Breast epithelium (tissue), 4 donors: ENCODE data around the gene LAMA1. TPM values are rescaled to one million over a fixed set of nuclear protein-coding genes. Genes with fewer than 3 reads are reported as not detected.
A peak's percentile ranks its signal among the peaks of the same experiment; 100 is the strongest.
"Not testable (repeated sequence)": the region's sequence is repeated elsewhere in the genome, so short reads cannot be mapped to it uniquely, and the experiment has no call there.

ENCODE experiments used
- DNase-seq, 2 donors: peaks; one replicate each; pipeline ENCODE4 v3.0.0-alpha.2; 2019; ENCODE audit warnings: low spot score in 2 of 2
- H3K27ac ChIP-seq, 2 donors: fragments of 200-600 bp; sonication (generic) in 1 of 2; one replicate each; pipeline ENCODE4 v1.5.1; 2016 to 2019; ENCODE audit warnings: mild to moderate bottlenecking in 1 of 2
- H3K27me3 ChIP-seq, 2 donors: fragments of 200-600 bp; sonication (generic) in 1 of 2; one replicate each; pipeline versions ENCODE4 v1.5.1 to v1.6.0; 2017 to 2019; ENCODE audit warnings: control low read depth in 1 of 2, mild to moderate bottlenecking in 1 of 2
- H3K36me3 ChIP-seq: fragments of 200-600 bp; one replicate; pipeline ENCODE4 v1.5.1; 2019
- H3K4me1 ChIP-seq, 2 donors: fragments of 200-600 bp; sonication (generic); one replicate each; pipeline ENCODE4 v1.5.1; 2016 to 2019; ENCODE audit warnings: control low read depth in 1 of 2
- H3K4me3 ChIP-seq, 3 donors: fragments of 200-600 bp; sonication (generic); 1 replicate in 2 of 3; 2 replicates in 1 of 3; pipeline ENCODE4 v1.5.1; 2016 to 2019; ENCODE audit warnings: mild to moderate bottlenecking in 3 of 3, moderate library complexity in 2 of 3
- H3K9me3 ChIP-seq, 2 donors: fragments of 200-600 bp; sonication (generic) in 1 of 2; one replicate each; pipeline ENCODE4 v1.5.1; 2016 to 2019; ENCODE audit warnings: control low read depth in 1 of 2
- CTCF ChIP-seq, 3 donors: fragments of 450-650 bp; IDR thresholded peaks; one replicate each; pipeline ENCODE4 v1.5.1; 2016 to 2017; ENCODE audit warnings: antibody characterized with exemption in 3 of 3, mild to moderate bottlenecking in 3 of 3, moderate library complexity in 3 of 3
- POLR2A ChIP-seq: fragments of 450-650 bp; IDR thresholded peaks from one replicate; pipeline ENCODE4 v1.6.1; 2016; ENCODE audit warnings: antibody characterized with exemption, mild to moderate bottlenecking, moderate library complexity
- POLR2AphosphoS5 ChIP-seq, 3 donors: sonication (generic); formaldehyde crosslinking; IDR thresholded peaks; one replicate each; pipeline ENCODE4 v1.6.1; 2017; ENCODE audit warnings: antibody characterized with exemption in 3 of 3
- intact Hi-C: fragments of 100-400 bp; cut with DNase I; formaldehyde crosslinking; loops from one replicate; pipeline ENCODE4 v1.15.1; 2023; ENCODE audit warnings: low total_unique reads
- total RNA-seq, 3 donors: library from RNA; depleted of rRNA; stranded (reverse); fragments of >200 nt; gene quantifications; one replicate each; pipeline ENCODE4 v1.1.0, GENCODE V29; 2016

Gene LAMA1
- total RNA-seq, 3 donors from 2014 or later: 0.48 to 14.7 (median 10.2) TPM

GRCh38 chr18:7146067-7146466 is 28.5 kb upstream of the LAMA1 start:
- no peaks in the 10 kb centered on the region for H3K9me3 ChIP-seq
- no peak overlapping the region for H3K4me3 ChIP-seq
- no peaks in the 10 kb centered on the region for H3K36me3 ChIP-seq
- peak overlapping the region in 1 of 2 donors; percentile 16 for H3K27ac ChIP-seq
- intact Hi-C loops: no loop called here
- H3K27me3 ChIP-seq: no peaks in the 10 kb centered on the region
- TF ChIP-seq POLR2AphosphoS5 (IDR thresholded peaks at IDR 0.05) (no peak), POLR2A (no peak), CTCF (IDR thresholded peaks at IDR 0.05) (no peak)
- no peaks in the 10 kb centered on the region for H3K4me1 ChIP-seq
- no peak for DNase-seq

- H3K36me3 ChIP-seq, intact Hi-C loops, H3K9me3 ChIP-seq, DNase-seq, H3K4me1 ChIP-seq, H3K27ac ChIP-seq, H3K4me3 ChIP-seq, H3K27me3 ChIP-seq: not testable (repeated sequence)
Measured at GRCh38 chr18:7144921-7145320, 27.3 kb upstream of the LAMA1 start.

GRCh38 chr18:7141287-7141686 is 23.7 kb upstream of the LAMA1 start:
- intact Hi-C loops: no loop called here
- Histone ChIP-seq H3K9me3 (no peaks in the 10 kb centered on the region), H3K27ac (no peak overlapping the region), H3K36me3 (no peaks in the 10 kb centered on the region), H3K4me1 (no peaks in the 10 kb centered on the region), H3K4me3 (no peak overlapping the region), H3K27me3 (no peaks in the 10 kb centered on the region)
- TF ChIP-seq CTCF (IDR thresholded peaks at IDR 0.05): no peak
- no peak for TF ChIP-seq POLR2A
- TF ChIP-seq POLR2AphosphoS5 (IDR thresholded peaks at IDR 0.05): no peak
- DNase-seq: no peak

GRCh38 chr18:7139409-7139808 is 21.8 kb upstream of the LAMA1 start:
- DNase-seq: no peak
- Histone ChIP-seq H3K27ac (no peak overlapping the region), H3K27me3 (no peaks in the 10 kb centered on the region), H3K36me3 (no peaks in the 10 kb centered on the region), H3K9me3 (no peaks in the 10 kb centered on the region), H3K4me3 (no peak overlapping the region), H3K4me1 (no peaks in the 10 kb centered on the region)
- intact Hi-C loops: no loop called here
- TF ChIP-seq POLR2A: no peak
- TF ChIP-seq CTCF (IDR thresholded peaks at IDR 0.05): no peak

- no peaks in the 10 kb centered on the region for H3K27me3 ChIP-seq
- H3K9me3 ChIP-seq: no peaks in the 10 kb centered on the region
- H3K36me3 ChIP-seq: no peaks in the 10 kb centered on the region
- no peaks in the 10 kb centered on the region for H3K4me1 ChIP-seq
- TF ChIP-seq POLR2AphosphoS5 (IDR thresholded peaks at IDR 0.05) (no peak), CTCF (IDR thresholded peaks at IDR 0.05) (no peak), POLR2A (no peak)
- no peak for DNase-seq
- no peak overlapping the region for H3K27ac ChIP-seq
- H3K4me3 ChIP-seq: no peak overlapping the region
- intact Hi-C loops: no loop called here
Measured at GRCh38 chr18:7133181-7133580, 15.6 kb upstream of the LAMA1 start.
